ENCODE results near the gene JPH3. TPM values are rescaled to one million over a fixed set of nuclear protein-coding genes. Genes with fewer than 3 reads are reported as not detected.
"Not testable (repeated sequence)": the region's sequence is repeated elsewhere in the genome, so short reads cannot be mapped to it uniquely, and the experiment has no call there.

The JPH3 gene
- polyA plus RNA-seq, 3 donors: 1.0 to 1.2 (median 1.1) TPM

GRCh38 chr16:87679593-87680271 lies 77.4 kb downstream of the JPH3 start:
- DNase-seq: no peak

- no peak for DNase-seq
These were observed 78.0 kb downstream of the JPH3 start for GRCh38 chr16:87680272-87680644.

GRCh38 chr16:87681051-87681602 lies 78.8 kb downstream of the JPH3 start:
- DNase-seq: not testable (repeated sequence)

GRCh38 chr16:87681981-87682570 lies 79.8 kb downstream of the JPH3 start:
- DNase-seq: no peak

GRCh38 chr16:87682852-87683399 lies 80.6 kb downstream of the JPH3 start:
- no peak for DNase-seq

GRCh38 chr16:87684106-87684677 lies 81.9 kb downstream of the JPH3 start:
- DNase-seq: no peak

- DNase-seq: no peak
These were observed 82.5 kb downstream of the JPH3 start for GRCh38 chr16:87684711-87685404.

GRCh38 chr16:87685405-87685755 lies 83.1 kb downstream of the JPH3 start:
- DNase-seq: no peak

GRCh38 chr16:87685766-87686165 lies 83.5 kb downstream of the JPH3 start:
- no peak for DNase-seq

GRCh38 chr16:87686697-87687096 lies 84.4 kb downstream of the JPH3 start:
- no peak for DNase-seq

DNA sequence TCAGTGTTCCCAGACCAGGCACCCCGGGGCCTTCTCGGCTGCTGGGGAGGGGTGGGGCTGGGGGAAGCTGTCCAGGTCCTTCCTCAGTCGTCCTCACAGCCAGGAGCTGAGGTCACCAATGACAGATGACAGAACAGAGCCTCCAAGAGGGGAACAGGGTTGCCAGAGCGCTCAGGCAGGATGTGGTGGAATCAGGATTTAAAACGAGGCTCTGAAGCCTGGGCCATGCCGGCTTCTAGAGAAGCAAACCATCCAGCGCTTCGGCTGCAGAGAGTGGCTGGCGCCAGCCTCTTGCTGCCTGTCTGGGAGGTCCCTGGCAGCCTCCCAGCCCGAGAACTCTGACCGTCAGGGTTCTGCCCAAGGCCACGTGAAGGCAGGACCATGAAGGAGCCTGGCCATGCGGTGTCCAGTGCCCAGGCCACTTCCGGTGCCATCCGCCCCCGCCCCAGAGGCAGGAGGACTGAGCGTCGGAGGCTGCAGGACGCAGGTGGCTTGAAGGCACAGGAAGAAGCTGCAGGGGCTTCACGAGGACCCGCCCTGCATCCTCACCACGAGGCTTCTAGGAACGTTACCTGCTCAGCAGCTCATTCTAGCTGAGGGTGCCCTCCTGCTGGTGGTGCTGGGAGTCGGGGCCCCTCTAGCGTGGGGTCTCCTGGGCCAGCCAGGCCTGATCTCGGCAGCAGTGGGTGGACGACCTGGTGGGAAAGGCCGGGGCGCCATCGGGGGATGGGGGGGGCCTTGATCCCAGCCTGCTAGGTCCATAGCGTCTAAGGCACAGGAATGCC lies 85.0 kb downstream of the JPH3 start:
- no peak for DNase-seq

GRCh38 chr16:87687998-87688529 lies 85.8 kb downstream of the JPH3 start:
- DNase-seq: no peak

DNA sequence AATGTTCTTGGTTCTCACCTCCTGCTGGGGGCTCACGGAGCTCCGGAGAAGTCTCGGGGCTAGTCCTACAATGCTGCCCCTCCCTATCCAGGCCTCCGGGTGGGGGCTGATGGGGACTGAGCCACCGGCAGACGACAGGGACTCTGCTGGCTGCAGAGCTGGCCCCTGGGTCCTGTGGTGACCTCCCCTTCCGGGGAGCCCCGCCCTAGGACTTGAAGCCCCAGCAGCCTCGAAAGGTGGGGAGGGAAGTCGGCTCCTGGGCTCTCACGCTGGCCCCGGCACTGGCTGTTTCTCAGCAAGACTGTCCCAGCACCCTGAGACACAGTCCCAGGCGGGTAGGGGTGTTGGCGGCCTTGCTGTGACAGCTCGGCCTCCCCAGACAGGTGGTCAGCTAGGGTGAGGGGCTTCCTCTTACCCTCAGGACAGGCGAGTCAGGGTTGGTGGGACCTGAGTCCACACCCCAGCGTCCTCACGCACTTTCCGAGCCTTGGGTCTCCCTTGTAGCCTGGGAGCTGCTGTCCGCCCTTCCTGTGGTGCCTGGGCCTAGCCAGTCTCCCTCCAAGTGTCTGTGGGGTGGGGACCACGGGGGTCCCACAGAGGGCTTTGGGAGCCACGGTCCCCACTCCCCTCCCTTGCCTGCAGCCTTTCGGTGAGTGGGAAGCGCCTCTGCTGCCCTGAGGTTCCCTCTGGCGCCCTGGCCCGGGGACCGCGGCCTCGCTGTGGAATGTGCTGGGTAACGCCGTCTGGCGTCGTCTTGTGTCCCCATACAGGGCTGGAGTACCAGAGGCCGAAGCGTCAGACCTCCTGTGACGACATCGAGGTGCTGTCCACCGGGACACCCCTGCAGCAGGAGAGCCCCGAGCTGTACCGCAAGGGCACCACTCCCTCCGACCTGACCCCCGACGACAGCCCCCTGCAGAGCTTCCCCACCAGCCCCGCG lies 86.8 kb downstream of the JPH3 start:
- DNase-seq: no peak

DNA sequence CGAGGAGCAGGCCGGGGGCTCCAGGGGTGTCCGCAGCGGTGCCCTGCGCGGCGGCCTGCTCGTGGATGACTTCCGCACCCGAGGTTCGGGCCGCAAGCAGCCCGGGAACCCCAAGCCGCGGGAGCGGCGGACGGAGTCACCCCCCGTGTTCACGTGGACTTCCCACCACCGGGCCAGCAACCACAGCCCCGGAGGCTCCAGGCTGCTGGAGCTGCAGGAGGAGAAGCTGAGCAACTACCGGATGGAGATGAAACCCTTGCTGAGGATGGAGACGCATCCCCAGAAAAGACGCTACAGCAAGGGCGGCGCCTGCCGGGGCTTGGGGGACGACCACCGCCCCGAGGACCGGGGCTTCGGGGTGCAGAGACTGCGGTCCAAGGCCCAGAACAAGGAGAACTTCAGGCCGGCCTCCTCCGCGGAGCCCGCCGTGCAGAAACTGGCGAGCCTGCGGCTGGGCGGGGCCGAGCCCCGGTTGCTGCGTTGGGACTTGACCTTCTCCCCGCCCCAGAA lies 87.7 kb downstream of the JPH3 start:
- DNase-seq: no peak

DNA sequence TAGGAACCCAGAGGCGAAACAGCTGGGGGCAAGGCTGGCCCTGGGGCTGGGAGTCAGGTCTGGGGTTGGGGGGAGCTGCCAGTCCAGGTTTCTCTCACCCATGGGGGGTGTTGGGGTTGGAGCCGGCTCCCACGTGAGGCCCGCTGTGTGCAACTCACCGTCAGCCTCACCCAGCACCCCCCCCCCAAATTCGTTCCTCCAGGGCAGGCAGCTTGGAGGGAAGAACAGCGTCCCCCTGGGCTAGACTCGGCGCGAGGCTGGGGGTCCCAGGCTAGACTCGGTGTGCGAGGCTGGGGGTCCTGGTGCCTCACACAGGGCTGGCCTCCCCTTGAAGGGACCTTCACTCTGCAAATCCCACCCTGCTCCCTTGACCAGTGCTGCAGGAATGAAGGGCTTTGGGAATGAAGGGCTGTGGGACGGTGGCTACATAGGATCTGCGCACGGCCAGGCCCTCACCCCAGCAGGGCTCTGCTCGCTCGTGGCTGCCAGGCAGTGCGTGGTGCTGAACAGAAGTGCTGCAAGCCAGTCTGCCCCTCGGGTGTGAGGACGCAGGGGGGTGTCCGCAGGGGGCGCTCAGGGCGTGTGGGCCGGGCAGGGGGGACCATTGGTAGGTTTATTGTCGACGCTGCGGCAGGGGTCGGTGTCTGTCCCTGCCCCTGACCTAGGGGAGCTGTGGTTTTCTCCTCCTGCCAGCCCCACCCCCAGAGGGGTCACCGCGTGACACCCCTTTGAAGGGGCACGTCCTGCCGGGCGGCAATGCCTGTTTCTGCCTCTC lies 88.8 kb downstream of the JPH3 start:
- no peak for DNase-seq

DNA sequence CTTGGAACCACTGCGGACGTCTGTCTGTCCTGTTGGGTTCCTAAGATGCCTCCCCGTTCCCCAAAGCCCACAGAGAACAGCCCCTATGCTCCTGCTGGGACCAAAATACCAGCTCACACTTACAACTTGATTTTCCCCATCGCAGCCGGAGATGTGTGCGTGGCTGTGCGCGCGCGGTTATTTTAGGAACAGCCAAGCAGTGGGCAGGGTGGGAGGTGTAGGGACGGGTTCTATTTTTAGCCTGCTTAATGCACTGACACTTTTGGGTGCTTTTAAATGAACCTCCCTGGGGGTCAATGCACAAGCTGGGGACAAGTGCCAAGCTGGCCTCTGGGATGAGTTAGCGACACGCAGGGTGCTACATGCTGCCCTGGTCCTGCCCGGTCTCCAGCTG lies 89.4 kb downstream of the JPH3 start:
- DNase-seq: no peak

- DNase-seq: no peak
These were observed 89.9 kb downstream of the JPH3 start for GRCh38 chr16:87692176-87692575.

DNA sequence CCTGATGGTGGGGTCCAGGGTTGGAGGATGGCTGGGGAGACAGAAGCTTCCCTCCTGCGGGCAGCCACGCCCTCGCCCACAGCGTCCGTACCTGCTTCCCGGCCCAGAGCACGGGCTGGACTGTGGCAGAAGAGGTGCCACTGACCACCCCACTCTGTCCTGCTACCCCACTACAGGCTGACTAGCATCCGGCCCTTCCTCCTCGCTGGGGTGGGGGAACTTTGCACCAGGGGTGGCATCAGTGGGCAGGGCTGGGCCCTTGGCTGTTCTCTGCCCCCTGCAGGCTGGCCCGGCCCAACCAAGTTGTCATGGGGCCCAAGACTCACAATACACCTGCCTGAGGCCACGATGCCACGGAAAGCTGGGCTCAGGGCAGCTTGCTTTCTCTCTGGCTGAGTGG lies 90.4 kb downstream of the JPH3 start:
- DNase-seq: no peak

- DNase-seq: no peak
These were observed 91.5 kb downstream of the JPH3 start for GRCh38 chr16:87693827-87694226.
